ENCODE data around the gene HAP1.
"Not testable (repeated sequence)": the region's sequence is repeated elsewhere in the genome, so short reads cannot be mapped to it uniquely, and the experiment has no call there.

HAP1 gene

DNA sequence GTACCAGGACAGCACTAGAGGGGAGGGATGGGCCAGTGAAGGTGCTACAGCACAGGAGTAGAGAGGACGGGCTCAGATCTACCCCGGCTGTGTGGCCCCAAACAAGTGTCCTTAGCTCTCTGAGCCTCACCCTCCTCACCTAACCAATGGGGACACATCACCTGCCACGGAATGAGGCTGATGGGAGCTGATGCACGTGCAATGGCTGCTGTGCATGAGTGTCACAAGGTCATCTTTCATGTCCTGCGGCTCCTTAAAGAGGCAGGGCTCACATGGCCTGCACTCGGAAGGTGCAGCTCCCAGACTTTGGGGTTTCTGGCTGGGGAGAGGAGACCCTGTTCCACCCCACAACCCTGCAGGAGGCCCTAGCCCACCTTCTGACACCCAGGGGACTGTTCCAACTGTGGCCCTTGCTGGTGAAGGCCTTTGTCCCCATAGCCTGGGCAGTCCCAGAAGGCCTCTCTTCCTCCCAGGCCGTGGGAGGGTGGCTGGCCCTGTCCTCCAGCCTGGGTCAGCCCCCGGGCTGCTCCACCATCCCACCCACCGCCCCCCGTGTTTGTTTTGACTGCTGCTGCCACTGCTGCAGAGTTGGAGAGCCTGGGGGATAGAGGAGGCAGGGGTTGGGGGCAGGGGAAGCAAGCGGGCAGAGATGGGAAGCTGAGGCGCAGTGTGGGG, 10.5 kb downstream of the HAP1 start:
- no peak for DNase-seq

DNA sequence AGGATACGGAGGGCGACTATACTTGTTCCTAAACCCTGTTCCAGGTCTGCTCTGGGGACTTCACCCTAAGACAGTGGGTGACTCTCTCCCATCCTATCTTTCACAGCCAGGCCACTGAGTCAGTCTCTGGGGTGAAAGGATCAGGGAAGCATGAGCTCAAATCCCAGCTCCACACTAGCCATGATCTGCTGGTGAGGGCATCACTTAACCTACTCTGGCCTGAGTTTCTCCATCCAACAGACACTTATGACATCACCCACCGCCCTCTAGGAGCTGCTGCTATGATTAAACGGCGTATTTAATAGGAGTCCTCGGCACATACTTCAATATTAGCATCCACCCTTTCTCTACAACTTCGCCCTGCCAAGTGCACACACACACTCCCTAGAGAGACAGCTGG, 12.2 kb downstream of the HAP1 start:
- no peak for DNase-seq

DNA sequence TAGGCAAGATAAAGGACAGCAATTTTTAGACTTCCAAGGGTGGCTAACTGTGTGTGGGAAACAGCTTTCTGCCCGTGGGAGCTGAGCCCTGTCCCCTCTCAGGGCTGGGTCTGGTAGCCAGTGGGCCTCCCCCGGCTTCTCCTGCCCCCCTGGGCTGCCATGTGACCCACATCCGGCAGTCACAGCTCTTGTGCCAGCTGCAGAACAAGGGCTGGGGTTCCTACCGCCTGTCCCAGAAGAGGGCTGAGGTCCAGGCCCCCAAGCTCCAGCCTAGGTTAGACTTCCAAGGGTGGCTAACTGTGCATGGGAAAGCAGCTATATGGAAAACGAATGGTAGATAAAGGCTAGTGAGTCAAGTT, 16.2 kb downstream of the HAP1 start:
- DNase-seq, result no peak

DNA sequence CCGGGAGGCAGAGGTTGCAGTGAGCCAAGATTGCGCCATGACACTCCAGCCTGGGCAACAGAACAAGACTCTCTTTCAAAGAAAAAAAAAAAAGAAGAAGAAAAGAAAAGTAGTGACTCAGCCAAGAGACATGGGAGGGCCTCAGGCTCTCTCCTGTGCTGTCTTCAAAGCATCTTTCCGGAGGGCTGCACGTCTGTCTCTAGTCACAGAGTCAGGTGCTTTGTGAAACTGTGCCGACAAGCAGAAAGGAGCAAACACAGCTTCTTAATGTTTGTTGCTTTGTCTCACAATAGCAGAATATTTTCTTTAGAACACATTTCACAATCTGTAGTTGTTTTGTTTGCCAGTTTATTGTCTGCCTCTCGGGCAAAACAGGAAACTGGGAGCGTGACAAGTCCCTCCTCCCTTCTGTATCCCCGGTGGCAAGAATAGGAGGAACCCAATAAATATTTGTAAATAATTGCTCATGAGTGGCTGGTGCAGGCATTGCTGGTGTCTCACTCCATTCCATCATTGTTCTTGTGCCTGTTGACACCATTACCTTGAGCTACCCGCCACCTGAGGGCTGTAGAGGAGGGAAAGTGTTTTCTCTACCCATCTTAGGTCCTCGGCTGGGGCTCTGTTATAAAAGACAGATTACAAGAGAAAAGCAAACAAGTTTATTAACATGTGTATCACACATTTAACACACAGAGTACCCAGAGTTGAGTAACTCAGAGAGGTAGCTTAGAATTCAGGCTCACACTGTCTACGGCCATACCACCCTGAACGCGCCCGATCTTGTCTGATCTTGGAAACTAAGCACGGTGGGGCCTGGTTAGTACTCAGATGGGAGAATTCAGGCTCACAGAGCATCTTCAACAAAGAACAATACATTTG, 16.8 kb downstream of the HAP1 start:
- no peak for DNase-seq

DNA sequence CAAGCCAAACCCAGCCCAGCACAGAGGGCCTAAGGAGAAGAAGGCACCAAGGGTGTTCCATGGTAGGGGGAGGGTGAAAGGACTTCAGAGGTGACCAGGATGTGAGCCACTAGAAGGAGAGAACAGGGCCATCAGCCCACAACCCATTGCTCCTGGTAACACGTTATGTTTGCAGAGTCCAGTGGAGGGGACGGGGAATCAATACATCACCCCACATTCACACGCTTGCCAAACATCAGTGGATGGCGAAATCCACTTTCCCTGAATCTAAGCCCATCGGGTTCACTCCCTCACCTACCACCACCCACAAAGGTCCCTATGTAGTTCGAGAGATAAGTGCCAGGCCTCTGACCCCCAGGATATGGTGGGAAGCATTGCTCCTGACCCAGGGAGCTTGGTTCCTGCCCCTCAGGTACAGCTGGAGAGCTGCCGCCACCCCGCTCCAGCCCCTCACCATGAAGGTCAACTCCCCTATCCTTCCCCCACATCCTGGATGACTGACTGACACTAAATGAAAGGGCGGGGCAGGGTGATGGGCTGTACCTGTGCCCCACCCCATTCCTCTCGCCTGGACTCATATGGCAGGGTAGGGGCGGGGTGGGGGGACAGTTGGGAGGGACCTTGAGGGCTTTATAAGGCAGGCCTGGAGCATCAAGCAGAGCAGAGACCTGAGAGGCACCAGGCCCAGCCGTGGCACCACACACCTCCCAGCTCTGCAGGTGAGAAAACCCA, 22.6 kb downstream of the HAP1 start, which contains the start of gene GAST:
GAST (plus strand) TSS at position 663 of the 732 bp plus-strand sequence. CDS start 3,106 bp downstream, outside the sequence.
- no peak for DNase-seq

DNA sequence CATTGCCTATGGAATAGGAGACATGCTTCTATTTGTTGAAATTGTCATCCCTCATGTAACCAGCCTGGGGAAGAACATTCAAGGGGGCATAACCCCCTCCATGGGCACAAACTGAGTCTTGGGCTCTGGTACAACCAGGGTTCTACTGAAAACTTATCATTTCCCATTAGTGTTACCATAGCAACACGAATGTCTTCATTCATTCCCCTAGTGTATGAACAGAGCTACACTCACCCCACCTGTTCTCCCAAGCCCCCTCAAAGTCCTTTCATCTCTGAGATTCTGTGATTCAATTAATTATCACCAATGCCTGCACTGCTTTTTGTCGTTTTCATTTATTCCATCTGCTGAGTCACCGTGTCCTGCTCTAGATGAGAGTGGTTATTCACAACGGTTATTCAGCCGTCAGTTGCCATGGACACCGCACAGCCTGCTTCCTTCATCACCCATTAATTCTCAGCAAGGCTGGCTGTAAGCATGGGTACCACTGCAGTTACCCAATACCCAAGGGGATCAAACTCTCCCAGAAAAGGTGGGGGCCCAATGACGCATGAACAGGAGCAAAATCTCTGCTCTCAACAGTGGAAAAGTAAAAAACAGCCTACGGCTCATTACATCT, 23.9 kb downstream of the HAP1 start:
- DNase-seq, result peak; percentile 49

DNA sequence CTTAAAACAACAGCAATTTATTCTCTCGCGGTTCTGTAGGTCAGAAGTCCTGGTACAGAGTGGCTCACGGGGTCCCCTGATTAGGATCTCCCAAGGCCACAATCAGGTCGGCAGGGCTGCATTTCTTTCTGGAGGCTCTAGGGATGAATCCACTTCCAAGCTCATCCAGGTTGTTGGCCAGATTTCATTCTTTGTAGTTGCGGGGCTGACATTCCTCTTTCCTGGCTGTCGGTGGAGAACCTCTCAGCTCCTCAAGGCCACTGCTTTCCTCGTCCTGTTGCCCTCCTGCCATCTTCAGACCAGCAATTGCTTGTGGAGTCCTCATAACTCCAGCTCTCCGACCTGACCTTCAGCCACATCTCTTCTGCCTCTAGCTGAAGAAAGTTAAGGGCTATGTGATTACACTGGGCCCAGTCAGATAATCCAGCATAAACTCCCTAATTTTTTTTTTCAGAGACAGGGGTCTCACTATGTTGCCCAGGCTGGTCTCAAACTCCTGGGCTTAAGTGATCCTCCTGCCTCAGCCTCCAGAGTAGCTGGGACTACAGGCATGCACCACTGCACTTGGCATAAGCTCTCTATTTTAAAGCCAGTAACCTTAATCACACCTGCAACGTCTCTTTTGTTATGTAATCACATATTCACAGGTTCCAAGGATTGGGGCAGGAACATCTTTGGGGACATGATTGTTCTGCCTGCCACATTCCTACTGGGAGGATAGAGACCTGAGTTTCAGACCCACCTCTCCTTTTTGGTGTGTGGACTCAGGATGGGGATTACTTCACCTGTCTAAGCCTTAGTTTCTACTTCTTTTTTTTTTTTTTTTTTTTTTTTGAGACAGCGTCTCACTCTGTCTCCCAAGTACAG, 26.4 kb downstream of the HAP1 start:
- DNase-seq, result no peak

DNA sequence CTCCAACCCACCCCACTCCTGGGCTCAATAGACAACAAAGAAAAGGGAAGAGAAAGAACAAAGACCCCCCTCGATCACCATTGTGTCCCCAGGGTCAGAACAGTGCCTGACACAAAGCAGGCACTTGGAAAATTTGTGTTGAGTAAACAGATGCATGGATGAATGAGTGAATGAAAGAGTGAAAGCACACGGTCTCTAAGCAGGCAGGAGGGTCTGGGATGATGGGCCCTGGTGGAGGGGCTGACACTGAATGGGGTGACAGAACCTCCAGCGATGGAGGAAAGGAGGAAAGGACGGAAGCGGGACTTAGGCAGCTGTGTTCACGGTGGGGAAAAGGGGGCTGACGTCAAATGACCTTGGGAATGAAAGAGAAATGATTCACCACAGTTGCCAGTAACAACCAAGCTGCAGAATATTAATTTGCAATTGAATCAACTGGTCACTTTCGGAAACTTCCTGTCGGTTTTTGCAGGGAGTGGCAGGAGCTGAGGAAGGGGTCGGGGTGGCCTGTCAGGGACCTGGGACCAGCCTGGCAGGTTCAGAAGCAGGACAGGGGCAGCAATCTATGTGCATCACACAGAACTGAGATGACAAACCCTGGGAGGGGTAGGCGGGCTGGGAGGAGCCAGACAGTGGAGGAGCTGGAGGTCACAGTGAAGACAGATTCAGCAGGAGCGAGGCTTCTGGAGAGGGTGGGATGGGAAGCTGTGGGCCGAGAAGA, 29.0 kb downstream of the HAP1 start:
- DNase-seq, result no peak

DNA sequence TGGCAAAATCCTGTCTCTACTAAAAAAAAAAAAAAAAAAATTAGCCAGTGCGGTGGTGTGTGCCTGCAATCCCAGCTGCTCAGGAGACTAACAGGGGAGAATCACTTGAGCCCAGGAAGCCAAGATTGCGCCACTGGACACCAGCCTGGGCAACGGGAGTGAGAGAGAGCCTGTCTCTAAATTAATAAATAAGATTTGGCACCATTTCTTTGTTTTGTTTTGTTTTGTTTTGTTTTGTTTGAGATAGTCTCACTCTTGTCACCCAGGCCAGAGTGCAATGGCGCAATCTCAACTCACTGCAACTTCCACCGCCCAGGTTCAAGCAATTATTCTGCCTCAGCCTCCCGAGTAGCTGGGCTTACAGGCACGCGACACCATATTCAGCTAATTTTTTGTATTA, 31.7 kb downstream of the HAP1 start:
- no peak for DNase-seq

DNA sequence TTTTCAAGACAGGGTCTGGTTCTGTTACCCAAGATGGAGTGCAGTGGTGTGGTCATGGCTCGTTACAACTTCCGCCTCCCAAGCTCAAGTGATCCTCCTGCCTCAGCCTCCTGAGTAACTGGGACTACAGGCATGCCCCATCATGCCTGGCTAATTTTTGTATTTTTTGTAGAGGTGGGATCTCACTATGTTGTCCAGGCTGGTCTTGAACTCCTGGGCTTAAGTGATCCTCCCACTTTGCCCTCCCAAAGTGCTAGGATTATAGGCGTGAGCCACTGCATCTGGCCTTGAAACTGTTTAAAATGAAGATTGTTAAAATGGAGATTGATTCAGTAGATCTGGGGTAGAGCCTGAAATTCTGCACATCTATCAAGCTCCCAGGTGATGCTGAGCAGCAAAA, 33.6 kb downstream of the HAP1 start:
- DNase-seq, result not testable (repeated sequence)

DNA sequence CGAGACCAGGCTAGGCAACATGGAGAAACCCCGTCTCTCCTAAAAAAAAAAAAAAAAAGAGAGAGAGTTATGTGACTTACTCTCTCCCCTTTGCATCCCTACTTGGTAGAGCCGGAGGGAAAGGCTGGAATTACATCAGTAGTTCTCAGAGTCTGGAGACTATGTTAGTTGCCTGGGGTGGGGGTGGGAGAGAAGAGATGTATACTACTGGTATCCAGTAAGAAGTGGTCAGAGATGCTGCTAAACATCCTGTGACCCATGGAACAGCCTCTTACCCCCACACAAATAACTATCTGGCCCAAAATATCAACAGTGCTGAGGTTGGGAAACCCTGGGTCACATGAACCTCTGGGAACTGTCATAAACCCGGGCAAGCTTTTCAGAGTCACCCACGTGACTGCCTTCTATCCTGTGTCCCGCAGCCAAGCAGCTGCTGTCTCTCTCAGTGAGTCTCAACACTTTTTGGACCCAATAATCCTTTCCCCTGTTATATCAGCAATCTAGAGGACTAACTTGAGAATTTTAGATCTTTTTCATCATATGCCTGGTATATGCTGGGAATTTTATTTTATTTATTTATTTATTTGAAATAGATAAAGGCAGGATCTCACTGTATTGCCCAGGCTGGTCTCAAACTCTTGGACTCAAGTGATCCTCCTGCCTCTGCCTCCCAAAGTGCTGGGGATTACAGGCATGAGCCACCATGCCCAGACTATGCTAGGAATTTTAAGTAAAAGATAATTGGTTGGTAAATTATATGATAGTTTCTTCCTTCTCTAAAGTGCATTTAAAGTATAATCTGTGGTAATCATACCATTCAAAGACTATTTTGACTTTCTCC, 37.1 kb downstream of the HAP1 start:
- DNase-seq, result no peak

DNA sequence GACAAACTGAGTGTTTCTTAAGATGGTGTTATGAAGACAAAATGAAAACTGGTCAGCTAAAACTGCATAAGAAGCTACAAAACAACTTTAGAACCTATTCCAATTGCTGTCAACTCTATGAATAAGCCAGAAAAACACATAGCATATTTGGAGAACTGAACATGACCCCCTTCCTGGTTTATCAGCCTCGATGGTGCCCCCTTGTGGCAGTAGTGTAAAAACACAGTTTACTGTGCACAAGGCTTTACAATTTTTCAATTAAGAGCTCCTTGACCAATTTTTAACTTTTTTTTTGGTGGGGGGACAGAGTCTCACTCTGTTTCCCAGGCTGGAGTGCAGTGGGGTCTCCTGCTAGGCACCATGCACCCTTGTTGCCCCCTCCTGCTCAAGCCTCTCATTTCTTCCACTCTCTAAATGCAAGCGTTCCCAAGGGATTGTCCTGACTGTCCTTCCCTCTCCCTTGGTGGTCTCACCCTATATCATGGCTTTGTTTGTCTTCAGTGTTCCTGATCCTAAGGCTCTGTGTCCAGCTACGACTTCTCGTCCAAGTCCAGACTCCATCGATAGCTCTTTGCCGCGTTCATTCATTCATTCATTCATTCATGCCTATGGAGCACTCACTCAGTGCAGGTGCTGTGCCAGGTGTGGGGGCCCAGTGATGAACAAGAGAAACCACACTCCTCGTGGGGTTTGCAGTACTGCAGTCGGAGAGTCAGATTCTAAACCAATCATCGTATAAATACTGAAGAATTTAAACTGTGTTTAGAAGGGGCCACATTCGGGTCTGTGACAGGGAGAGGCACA, 38.3 kb downstream of the HAP1 start:
- DNase-seq, result peak; percentile 74

DNA sequence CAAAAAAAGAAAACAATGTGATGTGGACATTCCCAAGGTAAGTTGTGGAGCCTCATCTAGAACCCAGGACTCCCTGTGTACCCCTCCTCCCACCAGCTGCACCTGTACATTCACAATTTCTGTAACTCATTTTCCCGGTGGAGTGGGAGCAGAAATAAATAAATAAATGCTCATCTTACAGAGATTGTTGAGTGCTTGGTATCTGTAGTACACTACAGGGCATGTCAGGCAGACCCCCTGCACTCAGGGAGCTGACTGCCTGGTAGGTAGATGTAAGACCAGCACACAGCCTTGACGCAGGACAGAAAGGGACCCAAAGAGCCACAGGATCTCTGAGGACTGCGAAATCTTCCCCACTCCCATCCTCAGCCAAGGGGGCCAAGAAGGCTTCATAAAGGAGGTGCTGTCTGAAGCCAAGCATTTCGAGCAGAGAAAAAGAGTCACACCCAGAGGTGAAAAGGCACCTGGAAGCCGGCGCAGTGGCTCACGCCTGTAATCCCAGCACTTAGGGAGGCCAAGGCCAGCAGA, 39.2 kb downstream of the HAP1 start:
- no peak for DNase-seq

DNA sequence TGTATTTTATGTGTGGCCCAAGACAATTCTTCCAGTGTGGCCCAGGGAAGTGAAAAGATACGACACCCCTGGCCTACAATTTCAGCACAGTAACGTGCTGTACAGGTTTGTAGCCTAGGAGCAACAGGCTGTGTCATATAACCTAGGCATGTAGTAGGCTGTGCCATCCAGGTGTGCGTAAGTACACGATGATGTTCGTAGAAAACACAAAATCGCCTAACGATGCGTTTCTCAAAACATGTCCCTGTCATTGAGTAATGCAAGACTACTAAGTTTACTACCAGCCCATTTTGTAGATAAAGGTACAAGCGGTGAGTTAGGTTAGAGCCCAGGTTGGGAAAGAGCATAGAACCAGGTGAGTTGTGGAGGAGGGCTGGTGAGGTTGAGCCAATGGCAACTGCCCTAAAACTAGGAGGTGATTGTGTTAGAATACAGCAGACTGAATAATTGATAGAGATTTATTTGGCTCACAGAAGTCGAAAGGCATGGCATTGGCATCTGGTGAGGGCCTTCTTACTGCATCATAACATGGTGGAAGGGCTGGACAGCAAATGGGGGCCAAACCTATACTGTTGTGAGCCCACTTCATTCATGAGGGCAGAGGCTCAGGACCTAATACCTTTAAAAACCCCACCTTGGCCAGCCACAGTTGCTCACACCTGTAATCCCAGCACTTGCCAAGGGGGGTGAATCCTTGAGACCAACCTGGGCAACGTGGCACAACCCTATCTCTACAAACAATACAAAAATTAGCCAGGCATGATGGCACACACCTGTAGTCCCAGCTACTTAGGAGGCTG, 41.5 kb downstream of the HAP1 start:
- DNase-seq, result no peak

DNA sequence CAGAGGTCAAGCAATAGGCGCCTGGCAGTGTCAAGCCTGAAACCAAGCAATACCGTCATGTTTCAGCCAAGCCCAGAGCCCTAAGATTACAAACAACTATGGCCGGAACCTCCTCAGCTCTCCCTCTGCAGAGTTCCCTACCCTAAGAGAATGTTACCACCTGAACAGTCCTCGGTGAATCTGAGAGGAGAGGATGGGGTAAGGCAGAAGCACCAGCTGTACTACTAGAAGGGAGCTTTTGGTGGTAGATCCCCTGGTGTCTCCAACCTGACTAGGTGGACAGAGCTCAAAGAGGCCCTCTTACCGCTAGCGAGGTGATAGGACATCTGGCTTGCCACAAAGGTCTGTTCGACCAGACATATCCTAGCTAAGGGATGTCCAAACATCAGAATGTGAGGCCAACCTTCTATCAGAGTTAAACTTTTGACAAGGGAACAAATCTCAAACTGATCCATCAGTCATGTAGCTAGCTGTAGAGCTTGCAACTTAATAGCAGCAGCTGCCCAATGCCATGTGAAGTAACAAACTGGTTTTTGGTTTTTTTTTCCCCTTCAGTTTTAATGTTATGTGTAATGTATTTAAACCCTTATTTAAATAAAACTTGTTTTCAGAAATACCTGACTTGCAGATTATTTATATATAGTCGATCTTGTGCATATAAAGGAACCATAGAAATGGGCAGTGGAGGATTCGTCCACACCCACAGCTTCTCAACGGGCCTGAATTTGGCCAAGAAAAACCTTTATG, 43.2 kb downstream of the HAP1 start:
- no peak for DNase-seq

DNA sequence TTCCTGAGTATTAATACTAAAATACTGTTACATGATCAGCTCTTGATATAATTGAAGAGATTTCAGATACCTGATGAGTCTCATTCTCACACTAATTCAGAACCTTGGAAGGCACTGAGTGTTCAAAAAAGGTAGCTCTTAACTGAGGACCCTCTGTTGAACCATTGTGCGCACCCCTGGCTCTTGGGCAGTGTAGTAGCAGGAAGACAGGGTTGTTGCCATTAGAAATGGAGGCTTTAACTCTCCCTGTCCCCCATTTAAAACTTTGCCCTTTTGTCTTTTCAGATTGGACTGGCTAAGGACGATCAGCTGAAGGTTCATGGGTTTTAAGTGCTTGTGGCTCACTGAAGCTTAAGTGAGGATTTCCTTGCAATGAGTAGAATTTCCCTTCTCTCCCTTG, 43.9 kb downstream of the HAP1 start:
- no peak for DNase-seq

DNA sequence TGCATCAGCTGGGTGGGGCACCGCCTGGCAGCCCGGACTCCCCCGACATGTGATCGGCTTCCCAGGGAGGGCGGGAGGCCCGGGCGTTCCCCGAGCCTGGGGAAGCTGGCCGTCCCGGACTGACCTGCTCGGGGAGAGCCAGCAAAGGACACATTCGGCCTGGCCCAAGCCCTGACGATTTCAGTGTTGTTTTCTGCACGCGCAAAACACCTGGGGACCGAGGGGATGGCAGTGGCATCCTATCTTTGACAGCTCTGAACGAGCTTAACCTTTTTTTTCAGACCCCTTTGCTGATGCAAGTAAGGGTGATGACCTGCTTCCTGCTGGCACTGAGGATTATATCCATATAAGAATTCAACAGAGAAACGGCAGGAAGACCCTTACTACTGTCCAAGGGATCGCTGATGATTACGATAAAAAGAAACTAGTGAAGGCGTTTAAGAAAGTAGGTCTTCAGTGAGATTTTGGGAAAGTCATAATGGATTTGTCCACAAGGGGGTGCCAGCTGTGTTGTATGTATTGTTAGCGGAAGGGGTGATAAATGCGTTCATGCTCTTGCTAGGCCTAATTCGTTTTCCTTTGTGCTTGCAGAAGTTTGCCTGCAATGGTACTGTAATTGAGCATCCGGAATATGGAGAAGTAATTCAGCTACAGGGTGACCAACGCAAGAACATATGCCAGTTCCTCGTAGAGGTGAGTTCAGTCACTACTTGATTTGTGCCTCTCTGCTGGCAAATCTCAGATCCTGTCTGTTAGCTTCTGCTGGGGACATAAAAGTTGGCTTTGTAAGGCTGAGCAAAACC, 44.7 kb downstream of the HAP1 start:
- DNase-seq, result peak; percentile 47
